ENCODE data around the gene FOXJ1. TPM values are rescaled to one million over a fixed set of nuclear protein-coding genes. Genes with fewer than 3 reads are reported as not detected.

Gene FOXJ1
- total RNA-seq, 1 experiment from 2014 or later = 4.0 TPM

GRCh38 chr17:76131692-76132573, 9.1 kb downstream of the FOXJ1 start:
- Histone ChIP-seq H4K91ac (ENCODE audit: insufficient read length, low read depth, low read length) (no peak overlapping the region), H3K27ac (ENCODE audit: insufficient read length, low read depth, low read length) (no peak overlapping the region), H3K23me2 (ENCODE audit: insufficient read length, low read depth, low read length, poor library complexity, severe bottlenecking) (peaks cover 14% of the 10 kb centered on the region), H3K9ac (ENCODE audit: extremely low read depth, insufficient read length, low read length) (no peak overlapping the region), H2BK5ac (ENCODE audit: insufficient read length, low read length) (no peak overlapping the region), H3K79me2 (ENCODE audit: insufficient read depth, low read length) (no peaks in the 10 kb centered on the region), H2BK20ac (ENCODE audit: low read depth, low read length, poor library complexity, severe bottlenecking) (no peak overlapping the region), H3K79me1 (ENCODE audit: insufficient read depth, low read depth, low read length, poor library complexity, severe bottlenecking) (no peaks in the 10 kb centered on the region), H4K5ac (ENCODE audit: insufficient read length, low read depth, low read length) (no peak overlapping the region), H2BK12ac (ENCODE audit: insufficient read length, low read depth, low read length) (no peak overlapping the region), H2BK15ac (ENCODE audit: low read depth, low read length) (no peak overlapping the region), H3K4me1 (ENCODE audit: insufficient read depth, low read length) (peaks cover 10% of the 10 kb centered on the region), H3K14ac (ENCODE audit: insufficient read depth, low read length) (no peak overlapping the region; the same call in 1 of the 2 replicates), H3K23ac (ENCODE audit: insufficient read length, low read depth, low read length) (no peak overlapping the region), H4K8ac (replicated peaks; ENCODE audit: insufficient read length, low read depth, low read length) (no peak overlapping the region), H2AFZ (ENCODE audit: low read length) (no peak overlapping the region), H3K27me3 (ENCODE audit: insufficient read depth, low read length) (peaks cover 6% of the 10 kb centered on the region; the same call in 1 of the 2 replicates), H3K4ac (ENCODE audit: low read depth, low read length) (no peak overlapping the region), H3K18ac (ENCODE audit: insufficient read length, low read depth, low read length) (peak overlapping the region; percentile 2), H3K4me2 (ENCODE audit: insufficient read depth, insufficient read length, low read length) (peak overlapping the region; percentile 22), H4K20me1 (ENCODE audit: control insufficient read depth, insufficient read depth, insufficient read length) (no peaks in the 10 kb centered on the region), H2AK5ac (ENCODE audit: insufficient read length, low read length) (no peak overlapping the region), H2BK120ac (ENCODE audit: low read depth, low read length, poor library complexity, severe bottlenecking) (no peak overlapping the region), H3T11ph (ENCODE audit: low read length) (no peak overlapping the region), H3K56ac (ENCODE audit: insufficient read length, low read depth, low read length) (no peak overlapping the region), H3K9me3 (ENCODE audit: control insufficient read depth, low read depth, low read length) (no peaks in the 10 kb centered on the region)
- Mint-ChIP-seq H3K4me3 (peak overlapping the region; percentile 38 to 67; a peak in 4 of 5 replicates), H3K36me3 (ENCODE audit: insufficient read depth in 1 of 3, low read depth in 3 of 3) (no peaks in the 10 kb centered on the region), H3K27me3 (ENCODE audit: low read depth) (peaks cover 30% of the 10 kb centered on the region), H3K4me1 (peaks cover 49 to 62% of the 10 kb centered on the region in 2 experiments), H3K9me3 (peaks cover 0 to 3% of the 10 kb centered on the region in 2 experiments; a peak in 2 of 5 replicates), H3K27ac (peak overlapping the region in 1 of 3 experiments; percentile 90; a peak in 2 of 7 replicates)
- WGBS (ENCODE audit: extremely low coverage, insufficient read length, low lambda C conversion rate) = no CpG with 5 or more reads among the region's 21 CpGs
- no peak for DNase-seq
- no peak for TF ChIP-seq CTCF (conservative IDR thresholded peaks at IDR 0.05)

Measured in H9 (cell line).